Left forelimb (tissue), 1 donor: Measurements from ENCODE around the gene PFN3.
"Not testable (repeated sequence)": the region's sequence is repeated elsewhere in the genome, so short reads cannot be mapped to it uniquely, and the experiment has no call there.

Experiments
- DNase-seq: peaks from one replicate; pipeline ENCODE4 v3.0.0-alpha.2; 2018; ENCODE audit warnings: low spot score

PFN3 gene

GRCh38 chr5:177372034-177372896 is 28.2 kb downstream of the PFN3 start:
- DNase-seq = no peak

- no peak for DNase-seq
Measured at GRCh38 chr5:177371120-177372033, 29.1 kb downstream of the PFN3 start.

GRCh38 chr5:177370488-177371119 is 29.9 kb downstream of the PFN3 start:
- DNase-seq = peak; percentile 87

- DNase-seq = no peak
Measured at GRCh38 chr5:177369645-177370440, 30.6 kb downstream of the PFN3 start.

- DNase-seq = no peak
Measured at GRCh38 chr5:177368869-177369644, 31.4 kb downstream of the PFN3 start.

GRCh38 chr5:177367981-177368868 is 32.2 kb downstream of the PFN3 start:
- DNase-seq = no peak

GRCh38 chr5:177367323-177367848 is 33.1 kb downstream of the PFN3 start:
- DNase-seq = no peak

- DNase-seq = peak; percentile 92
Measured at GRCh38 chr5:177366528-177367322, 33.7 kb downstream of the PFN3 start.

GRCh38 chr5:177365845-177366527 is 34.5 kb downstream of the PFN3 start:
- DNase-seq = no peak

- no peak for DNase-seq
Measured at GRCh38 chr5:177364159-177364962, 36.1 kb downstream of the PFN3 start.

- no peak for DNase-seq
Measured at GRCh38 chr5:177363565-177363964, 36.9 kb downstream of the PFN3 start.

- no peak for DNase-seq
Measured at GRCh38 chr5:177362610-177363507, 37.6 kb downstream of the PFN3 start.

GRCh38 chr5:177362292-177362609 is 38.2 kb downstream of the PFN3 start:
- no peak for DNase-seq

GRCh38 chr5:177361418-177362291 is 38.8 kb downstream of the PFN3 start:
- no peak for DNase-seq

- not testable (repeated sequence) for DNase-seq
Measured at GRCh38 chr5:177360740-177361139, 39.7 kb downstream of the PFN3 start.
